Stimulated activated CD4-positive, alpha-beta T cell treated with anti-CD3 and anti-CD28 coated beads, TNF-alpha, amount 100 ng/mL, for 24 hours (primary cell): ENCODE measurements around the gene CUL3.
"Not testable (repeated sequence)": the region's sequence is repeated elsewhere in the genome, so short reads cannot be mapped to it uniquely, and the experiment has no call there.

Source experiments
- DNase-seq, 3 experiments: peaks; one replicate each; pipeline ENCODE4 v3.0.0-alpha.2; 2020; ENCODE audit warnings: low read depth in 3 of 3

The CUL3 gene

DNA sequence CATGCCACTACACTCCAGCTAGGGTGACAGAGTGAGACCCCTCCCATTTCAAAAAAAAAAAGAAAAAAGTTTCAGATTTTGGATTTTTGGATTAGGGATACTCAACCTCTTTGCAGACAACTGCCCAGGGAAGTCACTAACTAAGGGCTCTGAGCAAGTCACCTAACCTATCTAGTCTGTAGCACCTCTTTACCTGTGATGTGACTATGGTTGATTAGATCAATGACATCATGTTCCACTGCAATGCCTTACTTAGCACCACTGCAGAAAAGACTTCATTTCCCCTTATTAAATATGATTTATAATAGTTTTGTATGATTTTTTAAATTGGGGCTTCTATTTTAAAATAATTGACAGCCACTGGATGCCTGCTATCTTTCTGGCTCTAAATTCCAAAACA is 41.2 kb downstream of the CUL3 start:
- DNase-seq: no peak

DNA sequence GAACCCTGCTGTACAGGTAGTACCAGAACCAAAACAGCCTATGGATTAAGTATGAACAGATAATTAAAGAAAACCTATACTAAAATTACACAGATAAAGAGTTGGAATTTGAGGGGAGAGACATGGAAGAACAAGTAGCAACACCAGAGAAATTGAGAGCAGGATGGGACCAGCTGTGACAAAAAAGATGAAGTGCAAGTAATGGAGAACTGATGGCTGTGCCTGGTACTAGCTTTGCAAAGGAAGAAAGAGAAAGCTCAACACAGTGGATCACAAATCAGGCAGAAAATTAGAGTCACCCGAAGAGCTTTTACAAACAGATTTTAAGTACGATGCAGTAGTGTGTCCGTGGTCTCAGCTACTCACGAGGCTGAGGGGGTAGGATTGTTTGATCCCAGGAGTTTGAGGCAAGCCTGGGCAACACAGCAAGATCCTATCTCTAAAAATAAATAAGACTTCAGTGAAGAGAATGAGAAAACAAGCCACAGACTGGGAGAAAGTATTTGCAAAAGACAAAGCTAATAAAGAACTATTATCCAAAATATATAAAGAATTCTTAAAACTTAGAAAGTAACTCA is 46.5 kb downstream of the CUL3 start:
- DNase-seq: no peak

DNA sequence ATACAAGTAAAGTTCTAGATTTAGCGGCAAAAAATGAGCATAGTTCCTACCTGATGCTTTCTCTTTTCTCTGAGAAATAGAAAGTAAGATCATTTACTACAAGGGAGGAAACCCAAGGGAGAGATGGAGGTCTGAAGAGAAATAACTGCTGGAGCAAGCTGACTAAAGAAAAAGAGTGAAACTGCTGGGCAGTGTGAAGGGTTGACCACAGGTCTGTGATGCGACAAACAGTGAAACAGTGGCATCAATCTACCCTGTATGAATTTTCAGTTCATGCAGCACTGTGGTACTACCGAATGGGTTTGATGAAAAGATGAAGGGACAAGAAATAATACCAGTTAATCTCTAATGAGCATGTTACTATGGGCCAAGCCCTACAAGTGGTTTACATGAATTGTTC is 52.2 kb downstream of the CUL3 start:
- DNase-seq: no peak

DNA sequence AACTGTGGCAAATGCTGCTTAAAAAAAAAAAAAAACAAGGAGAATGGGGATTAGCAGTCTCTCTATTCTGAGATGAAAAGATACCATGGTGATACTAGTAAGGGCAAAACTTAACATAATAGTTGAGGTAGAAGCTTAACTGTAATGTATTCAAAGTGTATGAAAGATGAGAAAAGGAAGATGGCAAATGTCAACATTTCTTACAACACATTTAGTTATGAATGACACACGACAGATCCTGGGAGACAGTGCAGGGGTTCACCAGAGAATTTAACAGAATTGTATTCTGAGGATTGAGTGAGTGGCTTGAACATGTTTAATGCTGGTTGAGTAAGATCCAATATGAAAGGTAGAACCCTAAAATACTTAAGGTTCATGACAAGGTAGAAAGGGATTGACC is 52.7 kb downstream of the CUL3 start:
- no peak for DNase-seq

DNA sequence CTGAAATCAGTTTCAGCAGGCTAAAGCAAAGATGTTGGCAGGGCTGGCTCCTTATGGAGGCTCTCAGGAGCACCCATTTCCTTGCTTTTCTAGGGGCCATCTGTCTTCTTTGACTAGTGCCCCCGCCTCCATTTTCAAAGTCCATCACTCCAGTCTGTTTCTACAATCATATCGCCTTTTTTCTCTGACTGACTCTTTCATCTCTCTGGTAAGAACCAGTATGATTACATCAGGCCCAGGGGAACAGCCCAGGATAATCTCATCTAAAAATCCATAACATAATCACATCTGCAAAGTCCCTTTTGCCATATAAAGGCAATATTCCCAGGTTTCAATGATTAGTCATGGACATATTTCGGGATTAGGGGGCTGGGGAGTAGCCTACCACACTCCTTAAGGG is 57.0 kb downstream of the CUL3 start:
- no peak for DNase-seq

DNA sequence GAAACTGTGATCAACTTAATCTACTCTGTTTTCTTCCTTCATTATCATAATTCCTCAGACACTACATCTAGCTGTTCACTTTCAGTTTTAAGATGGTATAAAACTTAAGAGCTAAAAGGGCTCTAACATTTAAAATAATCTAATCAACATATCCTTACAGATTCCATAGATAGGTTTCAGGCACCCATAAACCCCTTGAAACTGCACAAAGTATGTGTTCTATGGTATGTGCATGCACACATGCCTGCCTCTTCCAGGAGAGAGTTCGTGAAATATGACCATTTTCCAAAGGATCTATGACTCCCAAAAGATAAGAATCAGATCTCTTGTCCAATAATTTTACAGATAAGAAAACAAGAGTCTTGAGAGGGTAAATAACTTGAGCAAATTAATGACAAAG is 59.4 kb downstream of the CUL3 start:
- DNase-seq: no peak

DNA sequence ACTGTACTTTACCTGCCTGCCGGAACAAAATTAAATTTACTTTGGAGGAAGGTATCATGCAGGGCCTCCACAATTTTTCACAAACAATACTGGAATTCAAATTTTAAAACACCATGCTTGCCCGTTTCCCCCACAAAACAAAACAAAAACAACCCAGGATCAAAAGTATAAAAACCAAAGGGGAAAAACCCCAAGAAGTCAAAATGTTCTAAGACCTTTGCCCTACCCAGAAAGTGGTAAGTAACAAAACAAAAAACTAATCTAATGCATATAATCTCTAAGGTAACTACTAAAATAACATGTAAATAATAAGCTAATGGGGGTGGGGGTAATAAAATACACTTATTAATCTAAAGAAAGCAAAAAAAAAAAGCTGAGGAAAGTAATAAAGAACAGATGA is 60.5 kb downstream of the CUL3 start:
- no peak for DNase-seq

DNA sequence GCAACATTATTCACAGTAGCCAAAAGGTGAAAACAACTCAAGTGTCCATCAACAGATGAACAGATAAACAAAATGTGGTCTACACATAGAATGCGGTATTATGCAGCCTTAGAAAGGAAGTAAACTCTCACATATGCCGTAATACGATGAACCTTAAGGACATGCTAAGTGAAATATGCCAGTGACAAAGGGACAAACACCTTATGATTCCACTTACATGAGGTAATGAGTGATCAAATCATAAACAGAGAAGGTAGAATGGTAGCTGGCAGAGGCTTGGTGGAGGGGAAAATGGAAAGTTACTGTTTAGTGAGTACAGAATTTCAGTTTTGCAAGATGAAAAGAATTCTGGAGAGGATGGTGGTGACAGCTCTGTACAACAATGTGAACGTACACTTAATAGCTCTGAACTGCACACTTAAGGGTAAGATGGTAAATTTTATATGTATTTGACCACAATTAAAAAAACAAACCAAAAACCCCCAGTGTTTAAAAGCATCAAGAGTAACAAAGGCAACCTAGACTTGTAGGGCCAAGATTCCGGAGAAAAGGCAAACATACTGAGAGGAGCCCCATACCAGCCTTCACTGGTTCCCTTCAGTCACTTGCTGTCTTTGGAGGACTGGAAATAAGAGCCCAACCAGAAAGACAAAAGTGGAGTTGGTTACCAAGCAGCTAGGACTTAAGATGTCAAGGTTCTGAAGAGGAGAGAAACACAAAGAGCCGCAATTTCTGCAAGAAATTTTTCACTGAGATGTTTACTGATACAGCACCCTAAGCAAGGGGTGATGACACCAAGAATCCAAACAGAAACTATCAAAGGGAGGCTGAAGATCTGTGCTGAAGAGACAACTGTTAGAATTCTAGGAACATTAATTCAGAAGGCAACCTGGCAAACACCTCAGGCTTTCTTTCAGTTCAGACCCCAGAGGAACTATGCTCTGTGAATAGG is 61.3 kb downstream of the CUL3 start:
- no peak for DNase-seq

DNA sequence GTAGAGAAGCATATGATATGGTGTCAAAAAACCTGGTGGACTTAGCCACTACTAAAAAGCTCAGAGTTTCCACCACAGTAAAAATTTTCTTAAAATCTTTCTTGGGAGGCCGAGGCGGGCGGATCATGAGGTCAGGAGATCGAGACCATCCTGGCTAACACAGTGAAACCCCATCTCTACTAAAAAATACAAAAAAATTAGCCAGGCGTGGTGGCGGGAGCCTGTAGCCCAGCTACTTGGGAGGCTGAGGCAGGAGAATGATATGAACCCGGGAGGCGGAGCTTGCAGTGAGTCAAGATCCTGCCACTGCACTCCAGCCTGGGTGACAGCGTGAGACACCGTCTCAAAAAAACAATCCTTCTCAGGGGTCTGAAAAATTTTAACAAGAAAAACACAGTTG is 62.7 kb downstream of the CUL3 start:
- DNase-seq: not testable (repeated sequence)

DNA sequence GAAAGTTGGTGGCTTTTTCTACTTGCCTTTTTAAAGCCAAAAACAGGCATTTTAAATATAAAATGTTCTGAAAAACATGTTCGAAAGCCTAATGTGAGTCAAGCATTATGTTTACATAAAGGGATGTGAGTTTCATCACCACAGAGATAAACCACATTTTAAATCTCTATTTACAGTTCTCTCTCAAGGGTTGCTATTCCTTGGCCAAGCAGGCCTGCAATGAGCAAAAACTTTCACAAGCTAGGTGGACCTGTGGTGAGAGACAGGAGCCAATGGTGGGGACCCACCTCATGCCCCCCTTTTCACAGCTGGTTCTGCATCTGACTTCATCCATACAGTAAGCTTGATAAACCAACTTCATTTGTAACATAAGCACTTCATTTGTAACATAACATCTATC is 65.1 kb downstream of the CUL3 start:
- DNase-seq: no peak

DNA sequence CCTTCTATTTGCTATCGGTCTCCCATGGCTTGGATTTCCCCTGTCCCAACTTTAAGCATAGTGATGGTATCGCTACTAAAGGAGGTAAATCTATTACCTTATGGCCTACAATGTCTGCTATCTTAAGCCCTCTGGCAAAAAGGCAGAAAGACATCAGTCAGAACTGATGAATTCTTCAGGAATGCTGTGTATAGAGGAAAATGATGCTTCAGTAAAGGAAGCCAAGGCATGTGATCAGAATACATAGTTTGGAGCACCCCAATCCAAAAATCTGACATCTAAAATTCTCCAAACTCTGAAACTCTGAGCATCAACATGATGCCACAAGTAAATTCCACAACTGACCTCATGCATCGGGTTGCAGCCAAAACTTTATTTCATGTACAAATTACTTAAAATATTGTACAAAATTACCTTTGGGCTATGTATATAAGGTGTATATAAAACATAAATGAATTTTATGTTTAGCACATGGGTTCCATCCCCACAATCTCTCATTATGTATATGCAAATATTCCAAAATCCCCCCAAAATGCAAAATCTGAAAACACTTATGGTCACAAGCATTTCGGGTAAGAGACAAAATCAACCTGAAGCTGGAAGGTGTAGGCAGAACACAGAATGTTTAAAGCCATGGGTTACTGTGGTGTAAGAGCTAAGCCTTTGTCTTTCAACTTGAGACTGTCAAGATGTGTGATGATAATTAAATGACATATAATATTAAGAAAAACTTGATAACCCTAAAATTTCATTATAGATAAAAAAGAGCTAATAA is 66.2 kb downstream of the CUL3 start:
- DNase-seq: no peak

DNA sequence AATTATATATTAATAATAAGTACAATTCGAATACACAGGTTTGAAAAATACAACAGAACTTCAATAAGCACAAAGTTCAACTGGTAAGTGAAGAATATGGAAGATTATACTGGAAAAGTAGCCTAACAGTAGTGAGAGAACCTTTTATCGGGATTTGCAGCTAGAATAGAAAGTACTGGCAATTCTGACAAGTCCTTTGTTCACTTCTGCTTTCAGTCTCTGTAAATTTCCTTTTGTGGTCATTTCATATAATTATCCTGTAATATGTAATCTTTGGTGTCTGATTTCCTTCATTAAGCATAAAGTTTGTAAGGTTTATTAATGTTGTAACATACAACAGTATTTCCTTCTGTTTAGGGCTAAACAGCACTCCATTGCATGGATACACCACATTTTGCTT is 67.2 kb downstream of the CUL3 start:
- DNase-seq: no peak

DNA sequence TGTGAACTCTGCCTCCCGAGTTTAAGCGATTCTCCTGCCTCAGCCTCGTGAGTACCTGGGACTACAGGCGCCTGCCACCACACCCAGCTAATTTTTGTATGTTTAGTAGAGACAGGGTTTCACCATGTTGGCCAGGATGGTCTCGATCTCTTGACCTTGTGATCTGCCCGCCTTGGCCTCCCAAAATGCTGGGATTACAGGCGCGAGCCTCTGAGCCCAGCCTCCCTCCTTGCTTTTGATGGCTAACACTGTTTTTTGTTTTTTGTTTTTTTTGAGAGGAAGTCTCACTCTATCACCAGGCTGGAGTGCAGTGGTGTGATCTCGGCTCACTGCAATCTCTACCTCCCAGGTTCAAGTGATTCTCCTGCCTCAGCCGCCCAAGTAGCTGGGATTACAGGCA is 68.8 kb downstream of the CUL3 start:
- DNase-seq: not testable (repeated sequence)

DNA sequence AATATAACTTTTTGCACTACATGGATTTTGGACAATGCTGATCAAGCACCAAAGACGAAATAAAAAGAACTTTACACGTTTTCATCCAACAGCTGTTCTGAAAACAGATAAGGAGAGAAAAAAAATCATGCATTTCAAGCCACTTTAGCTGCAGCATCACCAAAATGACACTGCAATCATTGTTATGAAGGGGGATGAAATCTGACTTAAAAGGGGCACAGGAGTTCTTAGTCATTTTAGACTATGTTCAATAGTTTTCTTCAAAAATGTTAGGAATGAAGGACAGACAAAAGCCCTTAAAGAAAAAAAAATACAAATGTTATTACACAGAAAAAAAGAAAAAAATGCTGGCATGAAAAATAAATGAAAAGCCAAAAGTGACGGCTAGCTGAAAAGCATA is 71.2 kb downstream of the CUL3 start:
- no peak for DNase-seq

DNA sequence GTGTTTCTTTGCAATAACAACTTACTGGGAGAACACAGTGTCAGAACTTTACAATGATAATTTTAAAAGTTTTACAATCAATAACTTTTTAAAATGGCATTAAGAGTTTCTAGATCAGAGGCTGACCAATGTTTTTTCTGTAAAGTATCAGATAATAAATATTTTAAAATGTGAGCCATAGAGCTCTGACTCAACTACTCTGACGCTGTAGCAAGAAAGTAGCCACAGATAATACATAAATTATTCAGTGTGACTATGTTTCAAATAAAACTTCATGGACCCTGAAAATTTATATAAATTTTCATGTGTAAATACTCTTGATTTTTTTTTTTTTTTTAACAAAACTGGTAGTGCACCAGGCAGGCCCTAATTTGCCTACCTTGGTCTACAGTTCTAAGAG is 77.4 kb downstream of the CUL3 start:
- DNase-seq: no peak

DNA sequence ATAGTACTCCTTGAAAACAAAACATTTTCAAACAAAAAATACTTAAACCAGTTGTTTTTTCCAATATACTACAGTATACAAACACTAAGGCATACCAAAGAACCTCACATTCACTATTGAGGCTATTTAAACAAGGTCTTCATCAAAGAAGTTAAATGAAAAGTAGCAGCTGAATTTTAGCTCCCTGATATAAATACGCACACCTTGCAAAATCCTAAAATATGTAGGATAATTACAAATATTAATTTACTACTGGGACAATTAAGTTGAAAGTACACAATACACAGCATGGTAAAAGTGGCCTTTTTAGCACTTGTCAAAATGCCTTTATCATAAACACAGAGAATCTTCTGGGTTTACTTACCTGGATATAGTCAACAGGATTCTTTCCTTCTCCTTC is 78.7 kb downstream of the CUL3 start:
- DNase-seq: no peak

DNA sequence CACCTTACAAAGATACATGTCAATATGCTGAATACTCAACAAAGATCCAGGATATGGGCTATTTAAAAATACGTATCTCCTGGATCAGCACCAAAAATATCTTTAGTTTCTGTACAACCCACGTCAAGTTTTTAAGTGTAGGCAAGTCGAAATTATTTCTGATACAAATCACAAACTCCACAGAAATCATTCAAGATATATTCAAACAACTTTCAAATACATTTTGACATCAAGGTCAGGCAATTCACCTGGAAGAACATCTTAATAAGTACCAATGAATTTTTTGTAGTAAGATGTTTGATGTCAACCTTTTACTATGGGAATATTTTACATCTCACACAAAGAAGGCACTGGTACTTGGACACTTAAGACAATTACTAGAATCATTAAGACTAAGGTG is 86.2 kb downstream of the CUL3 start:
- DNase-seq: no peak

DNA sequence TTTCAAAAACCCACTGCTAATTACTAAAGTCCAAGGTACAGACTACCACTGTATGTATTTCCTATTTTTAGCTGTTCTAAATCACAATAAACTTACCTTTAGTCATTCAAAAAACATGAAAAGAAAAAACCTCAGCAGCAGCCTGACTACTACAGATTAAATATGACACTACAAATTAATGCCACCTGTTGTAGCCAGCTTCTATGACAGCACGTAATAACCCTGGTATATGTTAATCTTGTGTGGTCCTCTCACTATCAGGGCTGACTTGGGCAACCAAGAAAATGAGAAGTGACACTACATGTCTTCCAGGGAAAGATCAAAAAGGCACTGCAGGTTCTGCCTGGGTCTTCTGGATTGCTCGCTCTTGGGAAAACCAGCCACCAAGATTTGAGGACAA is 92.6 kb downstream of the CUL3 start:
- DNase-seq: no peak

DNA sequence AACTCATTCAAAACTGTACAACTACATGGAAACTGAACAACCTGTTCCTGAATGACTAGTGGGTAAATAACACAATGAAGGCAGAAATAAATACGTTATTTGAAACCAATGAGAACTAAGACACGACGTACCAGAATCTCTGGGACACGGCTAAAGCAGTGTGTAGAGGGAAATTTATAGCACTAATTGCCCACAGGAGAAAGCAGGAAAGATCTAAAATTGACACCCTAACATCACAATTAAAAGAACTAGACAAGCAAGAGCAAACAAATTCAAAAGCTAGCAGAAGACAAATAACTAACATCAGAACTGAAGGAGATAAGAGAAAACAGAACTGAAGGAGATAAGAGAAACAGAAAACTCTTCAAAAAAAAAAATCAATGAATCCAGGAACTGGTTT is 97.2 kb downstream of the CUL3 start:
- DNase-seq: not testable (repeated sequence)

DNA sequence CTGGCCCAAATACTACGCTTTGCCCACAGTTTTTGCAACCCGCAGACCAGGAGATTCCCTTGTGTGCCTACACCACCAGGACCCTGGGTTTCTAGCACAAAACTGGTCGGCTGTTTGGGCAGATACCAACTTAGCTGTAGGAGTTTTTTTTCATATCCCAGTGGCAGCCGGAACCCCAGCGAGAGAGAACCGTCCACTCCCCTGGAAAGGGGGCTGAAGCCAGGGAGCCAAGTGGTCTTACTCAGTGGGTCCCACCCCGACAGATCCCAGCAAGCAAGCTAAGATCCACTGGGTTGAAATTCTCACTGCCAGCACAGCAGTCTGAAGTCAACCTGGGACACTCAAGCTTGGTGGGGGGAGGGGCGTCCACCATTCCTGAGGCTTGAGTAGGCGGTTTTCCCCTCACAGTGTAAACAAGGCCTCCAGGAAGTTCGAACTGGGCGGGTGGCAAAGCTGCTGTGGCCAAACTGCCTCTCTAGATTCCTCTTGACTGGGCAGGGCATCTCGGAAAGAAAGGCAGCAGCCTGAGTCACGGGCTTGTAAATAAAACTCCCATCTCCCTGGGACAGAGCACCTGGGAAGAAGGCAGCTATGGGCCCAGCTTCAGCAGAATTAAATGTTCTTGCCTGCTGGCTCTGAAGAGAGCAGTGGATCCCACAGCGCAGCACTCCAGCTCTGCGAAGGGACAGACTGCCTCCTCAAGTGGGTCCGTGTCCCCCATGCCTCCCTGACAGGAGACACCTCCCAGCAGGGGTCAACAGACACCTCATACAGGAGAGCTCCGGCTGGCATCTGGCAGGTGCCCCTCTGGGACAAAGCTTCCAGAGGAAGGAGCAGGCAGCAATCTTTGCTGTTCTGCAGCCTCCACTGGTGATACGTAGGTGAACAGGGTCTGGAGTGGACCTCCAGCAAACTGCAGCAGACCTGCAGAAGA is 99.8 kb downstream of the CUL3 start:
- not testable (repeated sequence) for DNase-seq

DNA sequence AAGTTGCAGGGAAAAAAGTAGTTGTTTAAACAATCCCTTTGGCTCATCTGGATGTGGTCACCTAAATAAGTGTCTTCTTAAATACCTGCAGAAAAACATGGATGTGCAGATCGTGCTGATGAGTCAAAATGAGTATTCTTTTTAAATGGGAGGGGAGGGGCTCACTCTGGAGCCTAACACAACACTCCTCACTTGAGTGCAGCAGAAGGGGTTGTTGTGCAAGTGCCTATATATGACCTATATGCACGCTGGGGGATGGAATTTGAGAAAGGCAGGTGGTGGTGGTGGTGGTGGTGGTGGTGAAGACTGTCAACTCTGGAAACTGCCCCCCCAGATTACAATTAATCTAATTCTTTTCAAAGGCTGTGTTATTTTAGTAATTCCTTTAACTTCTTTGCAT is 105.3 kb downstream of the CUL3 start:
- DNase-seq: no peak

DNA sequence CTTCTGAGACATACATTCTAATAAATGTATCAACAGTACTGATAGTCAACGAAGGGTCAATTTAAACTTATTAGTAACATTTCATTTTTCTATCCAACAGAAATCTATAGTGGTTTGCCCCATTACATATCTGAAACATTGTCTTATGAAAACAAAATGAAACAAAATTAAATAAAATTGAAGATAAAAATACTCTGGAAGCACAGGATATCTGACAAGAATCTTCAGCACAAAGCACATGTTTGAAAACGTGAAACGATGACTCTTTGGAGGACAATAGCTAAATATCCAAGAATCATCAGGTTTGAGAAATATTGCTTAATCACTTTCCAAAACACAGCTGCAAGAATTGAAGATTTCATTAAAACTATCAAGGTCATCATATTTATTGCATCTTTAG is 112.3 kb downstream of the CUL3 start:
- DNase-seq: no peak
